GM19035 (cell line): ENCODE measurements around the gene CCDC183.

Experiments used
- ATAC-seq: cut with Tn5 transposase; IDR thresholded peaks from one replicate; pipeline ENCODE4 v1.9.1; 2021; ENCODE audit not compliant: unreplicated experiment

Gene CCDC183

DNA sequence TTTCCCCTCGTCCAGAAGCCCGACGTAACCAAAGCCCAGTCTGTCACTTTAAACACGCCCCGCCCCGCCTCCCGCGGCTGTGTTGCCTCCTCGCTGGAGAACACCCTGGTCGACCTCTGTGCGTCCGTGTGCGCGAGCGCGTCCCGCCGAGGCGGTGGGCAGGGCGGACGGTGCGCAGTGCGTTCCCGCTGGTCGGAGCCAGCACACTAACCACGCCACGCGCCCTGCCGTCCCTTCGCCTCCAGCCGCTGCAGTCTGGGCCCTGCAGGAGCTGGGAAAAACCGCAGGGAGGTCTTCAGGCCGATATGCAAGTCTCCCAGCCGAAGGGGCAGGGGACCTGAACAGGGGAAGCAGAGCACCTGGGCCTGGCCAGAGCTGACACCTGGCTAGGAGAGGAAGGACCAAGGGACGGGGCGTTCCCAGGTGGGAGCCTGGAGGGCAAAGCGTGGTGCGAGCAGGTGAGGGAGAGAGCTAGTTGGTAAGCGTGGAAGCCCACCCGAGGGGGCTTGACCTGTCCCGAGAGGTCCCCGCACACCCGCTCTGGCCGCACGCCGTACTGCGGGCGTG, 51.8 kb downstream of the CCDC183 start:
- peak; percentile 25 for ATAC-seq

DNA sequence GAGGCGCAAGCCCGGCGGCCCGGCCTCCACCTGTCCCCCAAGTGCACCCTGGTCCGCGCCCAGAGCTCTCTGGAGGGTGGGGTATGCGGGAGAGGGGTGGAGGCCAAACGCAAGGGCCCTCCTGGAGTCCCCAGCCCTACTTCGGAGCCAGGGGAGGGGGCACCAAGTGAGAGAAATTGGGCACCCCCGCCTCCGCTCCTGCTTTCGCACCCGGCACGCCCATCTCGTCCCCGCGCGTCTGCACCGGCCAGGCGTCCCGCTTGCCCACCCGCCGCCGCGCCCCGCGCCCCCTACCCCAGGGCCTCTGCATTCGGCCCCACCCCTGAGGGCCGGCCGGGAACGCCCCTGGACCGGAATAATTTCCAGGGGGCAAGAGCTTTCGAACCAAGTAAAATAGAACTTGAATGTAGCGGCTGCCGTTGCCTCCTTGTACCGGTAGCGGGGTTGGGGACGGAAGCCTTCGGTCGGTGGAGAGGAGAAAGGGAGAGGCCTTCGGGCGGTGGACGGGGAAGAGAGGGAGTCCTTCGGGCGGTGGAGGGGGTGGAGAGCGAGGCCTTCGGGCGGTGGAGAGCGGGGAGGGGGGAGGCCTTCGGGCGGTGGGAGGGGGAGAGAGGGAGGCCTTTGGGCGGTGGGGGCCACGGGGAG, 52.4 kb downstream of the CCDC183 start:
- no peak for ATAC-seq

DNA sequence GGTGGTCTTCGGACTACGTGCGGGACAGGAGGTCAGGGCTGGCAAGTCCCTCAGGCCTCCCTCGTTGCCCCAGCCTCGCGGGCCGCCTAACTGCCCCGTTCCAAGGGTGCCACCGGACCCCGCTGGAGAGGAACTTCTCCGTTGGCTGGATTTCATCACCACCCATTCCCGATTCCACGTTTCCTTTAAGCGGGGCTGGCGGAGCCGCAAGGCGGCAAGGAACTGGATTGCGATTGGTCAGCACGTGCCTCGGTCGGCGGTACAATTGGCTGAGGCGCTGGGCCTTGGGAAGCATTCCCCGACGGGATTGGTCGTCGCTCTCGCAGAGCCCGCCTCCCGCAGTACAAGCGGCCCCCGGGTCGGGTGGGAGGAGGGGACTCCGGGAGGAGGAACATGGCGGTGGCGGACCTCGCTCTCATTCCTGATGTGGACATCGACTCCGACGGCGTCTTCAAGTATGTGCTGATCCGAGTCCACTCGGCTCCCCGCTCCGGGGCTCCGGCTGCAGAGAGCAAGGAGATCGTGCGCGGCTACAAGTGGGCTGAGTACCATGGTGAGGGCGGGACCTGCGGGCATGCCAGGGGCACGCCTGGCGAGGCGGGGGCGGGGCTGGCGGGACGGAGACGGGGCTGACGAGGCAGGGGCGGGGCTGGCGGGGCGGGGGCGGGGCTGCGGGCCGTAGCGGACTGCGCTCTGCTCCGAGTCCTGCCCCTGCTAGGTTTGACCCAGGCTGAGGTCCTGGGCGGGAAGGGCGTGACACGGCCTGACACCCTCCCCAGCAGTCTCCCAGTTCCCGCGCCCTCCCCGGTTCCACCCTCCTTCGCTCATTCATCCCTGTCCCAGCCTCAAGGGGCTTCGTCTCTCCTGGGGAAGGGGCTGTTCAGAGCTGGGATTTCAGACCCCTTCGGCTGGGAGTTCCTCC, 53.2 kb downstream of the CCDC183 start, which contains the start of gene PHPT1:
Gene PHPT1, plus strand, starts transcription at position 372 of the 922 bp plus-strand sequence. Its CDS starts 22 bp downstream, at position 394.
- ATAC-seq, result peak; percentile 85

DNA sequence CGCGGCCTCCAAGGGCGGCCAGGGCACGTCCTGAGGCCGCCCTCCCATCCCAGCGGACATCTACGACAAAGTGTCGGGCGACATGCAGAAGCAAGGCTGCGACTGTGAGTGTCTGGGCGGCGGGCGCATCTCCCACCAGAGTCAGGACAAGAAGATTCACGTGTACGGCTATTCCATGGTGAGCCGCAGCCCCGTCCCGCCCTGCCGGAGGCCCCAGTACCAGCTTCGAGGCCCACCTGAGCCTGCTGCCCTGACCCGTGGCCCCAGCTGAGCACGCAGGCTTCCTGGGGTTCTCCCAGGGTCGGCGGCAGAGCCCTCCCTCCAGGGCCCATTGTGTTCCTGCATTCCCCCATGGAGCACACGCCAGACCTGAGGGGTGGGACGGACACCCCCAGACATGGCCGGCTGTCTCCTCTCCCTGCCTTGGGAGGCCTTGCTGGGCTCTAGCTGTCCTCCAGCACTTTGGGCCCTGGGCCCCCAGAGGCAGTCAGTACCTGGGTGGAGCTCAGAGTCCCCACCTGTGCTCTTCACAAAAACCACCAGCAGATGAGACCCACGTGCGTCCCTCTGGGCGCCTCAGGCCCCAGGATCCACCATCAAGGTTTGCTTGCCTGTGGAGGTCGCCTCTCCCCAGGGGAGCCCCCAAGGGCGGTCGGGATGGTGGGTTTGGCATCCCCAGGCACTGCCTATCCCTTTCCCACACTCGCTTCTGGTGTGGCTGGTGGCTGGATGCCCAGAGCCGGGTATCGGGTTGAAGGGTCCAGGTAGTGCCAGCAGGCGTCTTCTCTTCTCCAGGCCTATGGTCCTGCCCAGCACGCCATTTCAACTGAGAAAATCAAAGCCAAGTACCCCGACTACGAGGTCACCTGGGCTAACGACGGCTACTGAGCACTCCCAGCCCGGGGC, 54.1 kb downstream of the CCDC183 start:
- no peak for ATAC-seq

DNA sequence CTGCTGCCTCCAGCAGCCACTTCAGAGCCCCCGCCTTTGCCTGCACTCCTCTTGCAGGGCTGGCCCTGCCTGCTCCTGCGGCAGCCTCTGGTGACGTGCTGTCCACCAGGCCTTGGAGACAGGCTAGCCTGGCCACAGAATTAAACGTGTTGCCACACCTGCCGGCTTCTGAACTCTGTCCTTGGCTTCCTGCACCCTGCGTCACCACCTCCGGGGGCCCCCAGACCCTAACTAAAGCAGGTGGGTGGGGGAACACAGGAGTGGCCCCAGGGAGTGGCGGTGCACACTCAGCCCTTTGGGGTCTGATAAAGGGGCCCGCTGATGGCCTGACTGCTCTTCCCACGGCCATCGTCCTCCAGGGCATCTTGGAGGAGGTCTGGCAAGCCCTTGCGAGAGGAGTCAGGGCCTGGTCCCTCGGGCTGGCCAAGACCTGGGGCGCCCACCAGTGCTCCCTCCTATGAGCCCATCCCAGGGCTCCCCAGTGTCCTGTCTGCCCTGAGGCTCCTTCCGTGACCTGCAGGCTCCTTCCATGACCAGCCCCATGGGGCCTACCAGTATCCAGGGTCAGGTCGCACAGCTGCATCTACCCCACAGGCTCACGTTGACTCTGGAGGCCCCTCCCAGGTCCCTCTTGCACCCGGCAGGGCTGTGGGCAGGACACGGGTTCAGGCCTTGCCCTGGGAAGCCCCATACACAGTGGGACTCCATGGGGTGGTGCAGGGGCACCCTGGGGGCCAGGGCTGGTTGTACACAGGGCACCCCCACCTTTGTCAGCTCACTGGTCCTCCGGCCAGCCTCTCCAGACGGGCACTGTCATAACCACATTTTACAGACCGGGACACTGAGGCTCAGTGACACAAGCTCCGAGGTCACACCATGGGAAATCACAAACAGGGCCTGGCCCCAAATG, 55.0 kb downstream of the CCDC183 start:
- no peak for ATAC-seq

DNA sequence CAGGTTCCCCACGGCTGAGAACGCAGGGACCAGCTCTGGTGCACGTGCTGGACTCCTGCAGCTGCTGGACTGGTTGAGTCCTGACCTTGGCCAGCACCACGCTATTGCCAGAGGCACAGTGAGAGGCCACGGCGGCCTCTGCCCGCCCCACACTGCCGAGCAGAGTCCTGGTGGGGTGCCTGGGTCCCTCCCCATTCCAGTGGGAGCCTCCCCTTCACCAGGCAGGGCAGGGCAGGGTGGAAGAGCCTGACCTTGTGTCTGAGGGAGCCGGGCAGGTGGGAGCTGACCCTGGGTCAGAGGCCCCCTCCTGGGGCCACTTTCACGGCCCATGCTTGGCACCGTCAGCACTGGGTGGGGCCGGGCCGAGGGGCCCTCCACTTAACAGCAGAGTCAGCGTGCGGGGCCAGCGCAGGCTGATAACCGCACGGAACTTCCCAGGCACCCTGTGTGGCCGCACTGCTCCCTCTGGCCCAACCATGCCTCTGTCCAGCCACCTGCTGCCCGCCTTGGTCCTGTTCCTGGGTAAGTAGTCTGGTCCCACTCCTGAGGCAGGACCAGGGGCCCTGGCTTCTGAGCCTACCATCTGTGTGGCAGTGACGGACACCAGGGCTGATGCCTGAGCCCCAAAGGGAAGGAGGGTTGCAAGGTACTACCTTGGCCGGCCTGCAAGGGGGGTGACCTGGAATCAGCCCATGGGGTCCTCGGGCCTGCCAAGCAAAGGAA, 56.0 kb downstream of the CCDC183 start, which contains the start of gene MAMDC4:
Gene MAMDC4, plus strand, starts transcription at position 406 of the 723 bp plus-strand sequence. Its CDS starts 71 bp downstream, at position 477.
- no peak for ATAC-seq

DNA sequence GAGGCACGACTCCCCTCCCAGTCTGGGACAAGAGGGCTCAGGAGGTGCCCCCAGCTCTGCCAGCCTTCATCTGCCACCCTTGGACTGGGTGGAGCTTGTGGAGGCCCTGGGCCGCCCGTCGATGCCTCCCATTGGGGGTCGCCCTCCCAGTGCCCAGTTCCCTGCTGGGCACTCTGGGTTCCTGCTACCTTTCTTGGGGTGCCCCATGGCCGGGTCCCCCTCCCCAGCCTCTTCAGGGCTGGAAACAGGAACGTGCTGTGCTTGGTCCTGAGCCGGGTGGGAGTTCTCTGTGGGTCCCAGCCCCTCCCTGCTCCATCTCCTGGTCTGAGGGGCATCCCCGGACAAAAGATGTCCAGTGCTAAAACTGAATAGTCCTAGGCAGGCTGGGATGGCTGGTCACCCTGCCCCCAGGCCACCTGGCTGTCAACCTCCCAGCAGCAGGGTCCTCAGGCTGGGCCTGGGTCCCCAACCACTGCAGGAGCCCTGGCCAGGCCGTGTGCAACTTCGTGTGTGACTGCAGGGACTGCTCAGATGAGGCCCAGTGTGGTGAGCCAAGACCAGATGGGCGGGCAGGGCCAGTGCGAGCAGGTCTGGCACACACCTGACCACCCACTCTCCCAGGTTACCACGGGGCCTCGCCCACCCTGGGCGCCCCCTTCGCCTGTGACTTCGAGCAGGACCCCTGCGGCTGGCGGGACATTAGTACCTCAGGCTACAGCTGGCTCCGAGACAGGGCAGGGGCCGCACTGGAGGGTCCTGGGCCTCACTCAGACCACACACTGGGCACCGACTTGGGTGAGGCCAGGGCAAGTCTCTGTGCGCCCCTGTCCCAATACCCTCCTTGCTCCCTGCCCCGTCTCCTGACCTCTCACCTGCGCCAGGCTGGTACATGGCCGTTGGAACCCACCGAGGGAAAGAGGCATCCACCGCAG, 56.8 kb downstream of the CCDC183 start:
- no peak for ATAC-seq

DNA sequence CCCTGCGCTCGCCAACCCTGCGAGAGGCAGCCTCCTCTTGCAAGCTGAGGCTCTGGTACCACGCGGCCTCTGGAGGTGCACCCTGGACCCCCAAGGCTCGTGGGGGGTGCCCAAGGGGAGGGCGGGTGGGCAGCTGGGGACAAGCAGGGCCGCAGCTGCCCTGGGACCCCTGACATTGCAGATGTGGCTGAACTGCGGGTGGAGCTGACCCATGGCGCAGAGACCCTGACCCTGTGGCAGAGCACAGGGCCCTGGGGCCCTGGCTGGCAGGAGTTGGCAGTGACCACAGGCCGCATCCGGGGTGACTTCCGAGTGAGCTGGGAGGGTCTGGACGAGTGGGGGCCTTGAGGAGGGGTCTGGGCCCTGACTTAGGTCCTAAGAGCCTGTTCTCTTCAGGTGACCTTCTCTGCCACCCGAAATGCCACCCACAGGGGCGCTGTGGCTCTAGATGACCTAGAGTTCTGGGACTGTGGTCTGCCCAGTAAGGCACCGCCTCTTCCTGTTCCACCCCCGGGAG, 57.5 kb downstream of the CCDC183 start:
- ATAC-seq, result no peak

DNA sequence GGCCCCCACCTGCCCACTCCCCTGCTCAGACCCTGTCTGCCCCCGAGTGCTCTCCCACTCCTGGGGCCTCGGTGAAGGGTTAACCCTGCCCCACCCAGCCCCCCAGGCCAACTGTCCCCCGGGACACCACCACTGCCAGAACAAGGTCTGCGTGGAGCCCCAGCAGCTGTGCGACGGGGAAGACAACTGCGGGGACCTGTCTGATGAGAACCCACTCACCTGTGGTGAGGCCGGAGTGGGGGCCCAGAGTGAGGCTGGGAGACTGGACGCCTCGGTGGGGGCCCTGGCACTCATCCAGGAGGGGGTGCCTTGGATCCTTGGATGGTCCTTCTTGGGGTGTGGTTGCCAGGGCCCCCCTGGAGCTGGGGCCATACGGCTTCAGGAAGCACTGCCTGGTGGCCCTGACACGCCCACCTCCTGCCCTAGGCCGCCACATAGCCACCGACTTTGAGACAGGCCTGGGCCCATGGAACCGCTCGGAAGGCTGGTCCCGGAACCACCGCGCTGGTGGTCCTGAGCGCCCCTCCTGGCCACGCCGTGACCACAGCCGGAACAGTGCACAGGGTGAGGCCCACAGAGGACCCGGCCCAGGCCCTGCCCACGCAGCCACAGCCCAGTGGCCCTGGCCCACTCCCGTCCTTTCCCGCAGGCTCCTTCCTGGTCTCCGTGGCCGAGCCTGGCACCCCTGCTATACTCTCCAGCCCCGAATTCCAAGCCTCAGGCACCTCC, 58.1 kb downstream of the CCDC183 start:
- no peak for ATAC-seq

DNA sequence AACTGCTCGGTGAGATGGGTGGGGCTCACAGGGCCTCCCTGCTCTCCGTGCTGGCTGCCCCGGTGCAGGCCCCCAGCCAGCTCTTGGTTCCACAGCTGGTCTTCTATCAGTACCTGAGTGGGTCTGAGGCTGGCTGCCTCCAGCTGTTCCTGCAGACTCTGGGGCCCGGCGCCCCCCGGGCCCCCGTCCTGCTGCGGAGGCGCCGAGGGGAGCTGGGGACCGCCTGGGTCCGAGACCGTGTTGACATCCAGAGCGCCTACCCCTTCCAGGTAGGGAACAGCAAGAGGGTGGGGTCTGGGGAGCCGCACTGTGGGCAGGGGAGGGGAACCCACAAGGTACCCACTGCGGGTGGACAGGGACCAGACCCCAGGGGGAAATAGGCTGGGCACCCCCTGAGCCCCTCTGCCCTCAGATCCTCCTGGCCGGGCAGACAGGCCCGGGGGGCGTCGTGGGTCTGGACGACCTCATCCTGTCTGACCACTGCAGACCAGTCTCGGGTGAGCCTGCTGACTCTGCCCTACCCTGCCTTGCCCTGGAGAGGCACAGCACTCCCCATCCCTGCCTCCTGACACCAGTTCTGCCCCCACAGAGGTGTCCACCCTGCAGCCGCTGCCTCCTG, 58.8 kb downstream of the CCDC183 start:
- ATAC-seq, result no peak

DNA sequence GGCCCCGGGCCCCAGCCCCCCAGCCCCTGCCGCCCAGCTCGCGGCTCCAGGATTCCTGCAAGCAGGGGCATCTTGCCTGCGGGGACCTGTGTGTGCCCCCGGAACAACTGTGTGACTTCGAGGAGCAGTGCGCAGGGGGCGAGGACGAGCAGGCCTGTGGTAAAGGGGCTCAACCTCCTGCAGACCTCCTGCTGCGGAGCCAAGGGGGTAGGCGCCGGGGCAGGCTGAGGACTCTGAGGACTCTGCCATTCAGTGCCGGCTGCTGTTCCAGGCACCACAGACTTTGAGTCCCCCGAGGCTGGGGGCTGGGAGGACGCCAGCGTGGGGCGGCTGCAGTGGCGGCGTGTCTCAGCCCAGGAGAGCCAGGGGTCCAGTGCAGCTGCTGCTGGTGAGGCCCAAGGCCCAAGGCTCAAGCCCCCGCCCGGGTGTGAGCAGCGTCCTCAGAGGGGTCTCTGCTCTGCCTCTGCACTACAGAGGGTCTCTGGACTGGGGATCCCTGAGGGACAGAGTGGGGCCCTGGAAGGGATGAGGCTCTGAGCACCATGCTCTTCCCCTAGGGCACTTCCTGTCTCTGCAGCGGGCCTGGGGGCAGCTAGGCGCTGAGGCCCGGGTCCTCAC, 59.4 kb downstream of the CCDC183 start:
- ATAC-seq, result no peak

DNA sequence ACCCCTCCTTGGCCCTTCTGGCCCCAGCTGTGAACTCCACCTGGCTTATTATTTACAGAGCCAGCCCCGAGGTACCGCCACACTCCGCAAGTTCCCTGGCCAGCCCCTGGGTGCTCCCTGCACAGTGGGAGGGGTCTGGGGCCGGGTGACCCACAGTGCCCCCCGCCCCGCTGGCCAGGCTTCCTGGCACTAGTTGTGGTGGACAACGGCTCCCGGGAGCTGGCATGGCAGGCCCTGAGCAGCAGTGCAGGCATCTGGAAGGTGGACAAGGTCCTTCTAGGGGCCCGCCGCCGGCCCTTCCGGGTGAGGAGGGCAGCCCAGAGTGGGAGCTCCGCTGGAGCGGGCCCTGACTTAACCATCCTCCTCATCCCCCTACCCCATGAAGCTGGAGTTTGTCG, 59.9 kb downstream of the CCDC183 start:
- ATAC-seq, result no peak

DNA sequence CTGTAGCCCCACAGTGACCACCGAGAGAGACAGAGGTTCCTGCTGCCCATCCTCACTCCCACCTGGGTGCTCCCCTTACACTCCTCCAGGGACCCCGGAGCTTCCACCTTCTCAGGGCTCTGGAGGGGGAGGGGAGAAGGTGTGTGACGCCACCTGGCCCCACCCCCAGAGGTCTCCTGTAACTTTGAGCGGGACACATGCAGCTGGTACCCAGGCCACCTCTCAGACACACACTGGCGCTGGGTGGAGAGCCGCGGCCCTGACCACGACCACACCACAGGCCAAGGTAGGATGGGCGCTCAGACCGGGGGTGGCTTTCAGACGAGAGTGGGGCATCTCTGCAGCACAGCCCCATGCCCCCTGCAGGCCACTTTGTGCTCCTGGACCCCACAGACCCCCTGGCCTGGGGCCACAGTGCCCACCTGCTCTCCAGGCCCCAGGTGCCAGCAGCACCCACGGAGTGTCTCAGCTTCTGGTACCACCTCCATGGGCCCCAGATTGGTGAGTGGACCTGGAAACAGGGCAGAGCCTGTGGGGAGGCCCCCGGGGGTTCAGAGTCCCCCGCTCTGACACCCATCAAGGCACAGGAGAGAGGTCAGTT, 60.5 kb downstream of the CCDC183 start:
- no peak for ATAC-seq

DNA sequence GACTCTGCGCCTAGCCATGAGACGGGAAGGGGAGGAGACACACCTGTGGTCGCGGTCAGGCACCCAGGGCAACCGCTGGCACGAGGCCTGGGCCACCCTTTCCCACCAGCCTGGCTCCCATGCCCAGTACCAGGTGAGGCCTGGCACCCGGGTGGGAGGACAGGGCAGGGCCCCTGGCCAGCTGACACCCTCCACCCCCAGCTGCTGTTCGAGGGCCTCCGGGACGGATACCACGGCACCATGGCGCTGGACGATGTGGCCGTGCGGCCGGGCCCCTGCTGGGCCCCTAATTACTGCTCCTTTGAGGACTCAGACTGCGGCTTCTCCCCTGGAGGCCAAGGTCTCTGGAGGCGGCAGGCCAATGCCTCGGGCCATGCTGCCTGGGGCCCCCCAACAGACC, 61.0 kb downstream of the CCDC183 start:
- ATAC-seq, result no peak
